ENCODE data around the gene HPSE2.

- TF ChIP-seq POLR2A (IDR thresholded peaks at IDR 0.05; ENCODE audit: low read depth, low read length) (no peak), TAF1 (IDR thresholded peaks at IDR 0.05; ENCODE audit: borderline replicate concordance, low read depth, low read length) (no peak)
Measured at GRCh38 chr10:98536551-98536950, 699.1 kb downstream of the HPSE2 start.
